Ovary (tissue), 3 donors: ENCODE results near the gene KRTAP1-4.

Source experiments
- POLR2A ChIP-seq: fragments of 450-650 bp; IDR thresholded peaks from one replicate; pipeline ENCODE4 v1.6.1; 2017; ENCODE audit warnings: antibody characterized with exemption, mild to moderate bottlenecking, moderate library complexity
- TF ChIP-seq, protein P1 (sequence below), 3 donors: fragments of 450-650 bp in 2 of 3; fragments of 200-600 bp in 1 of 3; IDR thresholded peaks; one replicate each; pipeline versions ENCODE4 v1.5.1 to v1.8.0; 2016 to 2022; ENCODE audit warnings: antibody characterized with exemption in 3 of 3, mild to moderate bottlenecking in 1 of 3
- donor health status: DM: no; HTN: no; CAD: no.

DNA sequence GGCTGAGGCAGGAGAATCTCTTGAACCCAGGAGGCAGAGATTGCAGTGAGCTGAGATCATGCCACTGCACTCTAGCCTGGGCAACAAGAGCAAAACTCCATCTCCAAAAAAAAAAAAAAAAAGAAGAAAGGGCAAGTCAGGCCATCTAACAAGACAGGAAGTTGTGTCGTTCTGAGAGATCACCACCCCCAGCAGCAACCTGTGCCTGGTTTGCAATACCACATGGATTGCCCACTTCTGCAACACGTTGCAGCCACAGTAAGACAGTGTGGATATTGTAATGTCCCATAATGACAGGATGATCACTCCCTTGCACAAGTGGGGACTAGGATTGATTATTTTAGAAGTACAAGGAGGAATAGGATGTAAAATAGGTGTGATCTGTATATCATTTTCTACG, 39.0 kb upstream of the KRTAP1-4 start:
- TF ChIP-seq POLR2A: no peak
- TF ChIP-seq, protein P1, sequence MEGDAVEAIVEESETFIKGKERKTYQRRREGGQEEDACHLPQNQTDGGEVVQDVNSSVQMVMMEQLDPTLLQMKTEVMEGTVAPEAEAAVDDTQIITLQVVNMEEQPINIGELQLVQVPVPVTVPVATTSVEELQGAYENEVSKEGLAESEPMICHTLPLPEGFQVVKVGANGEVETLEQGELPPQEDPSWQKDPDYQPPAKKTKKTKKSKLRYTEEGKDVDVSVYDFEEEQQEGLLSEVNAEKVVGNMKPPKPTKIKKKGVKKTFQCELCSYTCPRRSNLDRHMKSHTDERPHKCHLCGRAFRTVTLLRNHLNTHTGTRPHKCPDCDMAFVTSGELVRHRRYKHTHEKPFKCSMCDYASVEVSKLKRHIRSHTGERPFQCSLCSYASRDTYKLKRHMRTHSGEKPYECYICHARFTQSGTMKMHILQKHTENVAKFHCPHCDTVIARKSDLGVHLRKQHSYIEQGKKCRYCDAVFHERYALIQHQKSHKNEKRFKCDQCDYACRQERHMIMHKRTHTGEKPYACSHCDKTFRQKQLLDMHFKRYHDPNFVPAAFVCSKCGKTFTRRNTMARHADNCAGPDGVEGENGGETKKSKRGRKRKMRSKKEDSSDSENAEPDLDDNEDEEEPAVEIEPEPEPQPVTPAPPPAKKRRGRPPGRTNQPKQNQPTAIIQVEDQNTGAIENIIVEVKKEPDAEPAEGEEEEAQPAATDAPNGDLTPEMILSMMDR (IDR thresholded peaks at IDR 0.05): no peak
